Ovary (tissue), 9 donors: ENCODE data around the gene LGI2. TPM values are rescaled to one million over a fixed set of nuclear protein-coding genes. Genes with fewer than 3 reads are reported as not detected.

ENCODE experiments used
- DNase-seq, 5 donors: peaks; one replicate each; pipeline ENCODE4 v3.0.0-alpha.2; 2019 to 2020
- H3K27ac ChIP-seq, 2 donors: fragments of 200-600 bp; one replicate each; pipeline versions ENCODE4 v1.5.1 to v1.8.0; 2019 to 2022
- H3K27me3 ChIP-seq: fragments of 200-600 bp; one replicate; pipeline ENCODE4 v1.8.0; 2022
- H3K36me3 ChIP-seq: fragments of 200-600 bp; sonication (generic); one replicate; pipeline ENCODE4 v1.5.1; 2019
- H3K4me1 ChIP-seq: one replicate; pipeline ENCODE4 v1.8.1; 2013; ENCODE audit warnings: mild to moderate bottlenecking, moderate library complexity; ENCODE audit not compliant: insufficient read depth
- H3K4me3 ChIP-seq: fragments of 200-600 bp; sonication (generic); one replicate; pipeline ENCODE4 v1.5.1; 2017
- H3K9me3 ChIP-seq, 2 donors: fragments of 200-600 bp in 1 of 2; sonication (generic) in 1 of 2; one replicate each; pipeline versions ENCODE4 v1.5.1 to v1.8.1; 2013 to 2019; ENCODE audit warnings: mild to moderate bottlenecking in 1 of 2, moderate library complexity in 1 of 2
- CTCF ChIP-seq, 3 donors: fragments of 450-650 bp in 2 of 3; fragments of 200-600 bp in 1 of 3; IDR thresholded peaks; one replicate each; pipeline versions ENCODE4 v1.5.1 to v1.8.0; 2016 to 2022; ENCODE audit warnings: antibody characterized with exemption in 3 of 3, mild to moderate bottlenecking in 1 of 3
- EP300 ChIP-seq: sonication (generic); formaldehyde crosslinking; IDR thresholded peaks from one replicate; pipeline ENCODE4 v1.6.1; 2017; ENCODE audit warnings: antibody characterized with exemption
- POLR2A ChIP-seq: fragments of 450-650 bp; IDR thresholded peaks from one replicate; pipeline ENCODE4 v1.6.1; 2017; ENCODE audit warnings: antibody characterized with exemption, mild to moderate bottlenecking, moderate library complexity
- WGBS, 3 donors: extraction: QIAGEN DNeasy Blood & Tissue Kit in 1 of 3; methylation state at CpG; one replicate each; pipeline versions ENCODE4 v1.1.5 to v1.1.7; 2013 to 2017; 5-methylcytosine and 5-hydroxymethylcytosine counted together
- intact Hi-C, 4 donors: fragments of 100-400 bp; cut with DNase I; formaldehyde crosslinking; loops; one replicate each; pipeline versions ENCODE4 v1.11.0 to v1.15.1; 2022 to 2023
- polyA plus RNA-seq, 2 donors: library from polyadenylated mRNA; stranded (reverse); fragments of 200-250 nt in 1 of 2; fragments of 350-450 nt in 1 of 2; fragmentation: Illumina TruSeq in 1 of 2; extraction: RNeasy Lipid Tissue Mini Kit (QIAGEN cat#74804) in 1 of 2; gene quantifications; one replicate each; pipeline ENCODE4 v1.2.3, GENCODE V29; 2013 to 2014
- total RNA-seq, 7 donors: library from RNA; depleted of rRNA in 2 of 7; stranded (reverse); fragments of >200 nt in 2 of 7; fragmentation: NEBNext Ultra II Directional in 3 of 7; extraction: Animal tissue kit (Norgen Biotek cat#: 25700) in 3 of 7; gene quantifications; one replicate each; pipeline versions ENCODE4 v1.1.0 to v1.2.4, GENCODE V29; 2016 to 2023
- donor health status: DM: no; HTN: no; CAD: no; lungs with moderate emphysema.
- donor health status: DM: no; HTN: no; CAD: no.
- donor health status: Bipolar disorder and iron deficiency.
- donor health status: DM: yes; HTN: yes; CAD: no.
- donor health status: DM: no; HTN: no; CAD: no.
- donor health status: DM: yes; HTN: yes; CAD: no.

The LGI2 gene
- total and polyA plus RNA-seq, 9 donors = 0.36 to 19.8 (median 1.9) TPM

- Histone ChIP-seq H3K4me3 (no peak overlapping the region), H3K4me1 (no peaks in the 10 kb centered on the region), H3K27ac (no peak overlapping the region), H3K36me3 (no peaks in the 10 kb centered on the region), H3K27me3 (no peaks in the 10 kb centered on the region), H3K9me3 (no peaks in the 10 kb centered on the region)
- WGBS, 3 donors = 62 to 89% (median 77%) methylated on average over 7 of the region's 7 CpGs
- DNase-seq = no peak
- intact Hi-C loops = no loop called here
- TF ChIP-seq CTCF (IDR thresholded peaks at IDR 0.05) (no peak), EP300 (no peak)
These were observed 64.7 kb downstream of the LGI2 start for GRCh38 chr4:24966076-24966475.

DNA sequence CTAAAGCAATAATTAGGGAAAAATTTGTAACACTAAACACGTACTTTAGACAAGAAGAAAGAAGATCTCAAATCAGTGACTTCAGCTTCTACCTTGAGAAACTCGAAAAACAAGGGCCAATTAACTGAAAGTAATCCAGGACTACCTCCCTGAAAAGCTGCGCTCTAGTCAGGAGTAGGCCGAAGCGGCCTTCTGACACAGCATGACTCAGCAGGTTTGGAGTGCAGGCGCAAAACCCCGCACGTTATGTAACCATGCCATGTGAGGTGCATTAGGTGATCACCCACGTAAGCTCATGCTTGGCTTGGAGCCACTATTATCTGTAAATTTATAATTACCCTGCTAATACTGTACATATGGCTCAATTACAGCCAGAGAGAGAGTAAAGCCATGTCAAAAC, 65.1 kb downstream of the LGI2 start:
- H3K36me3 ChIP-seq = no peaks in the 10 kb centered on the region
- intact Hi-C loops = no loop called here
- H3K9me3 ChIP-seq = no peaks in the 10 kb centered on the region
- H3K27ac ChIP-seq = no peak overlapping the region
- no peaks in the 10 kb centered on the region for H3K4me1 ChIP-seq
- DNase-seq = no peak
- H3K27me3 ChIP-seq = no peaks in the 10 kb centered on the region
- WGBS, 3 donors = 77 to 86% (median 81%) methylated on average over 9 of the region's 9 CpGs
- no peak for TF ChIP-seq CTCF (IDR thresholded peaks at IDR 0.05)
- no peak for TF ChIP-seq EP300
- no peak for TF ChIP-seq POLR2A
- H3K4me3 ChIP-seq = no peak overlapping the region

DNA sequence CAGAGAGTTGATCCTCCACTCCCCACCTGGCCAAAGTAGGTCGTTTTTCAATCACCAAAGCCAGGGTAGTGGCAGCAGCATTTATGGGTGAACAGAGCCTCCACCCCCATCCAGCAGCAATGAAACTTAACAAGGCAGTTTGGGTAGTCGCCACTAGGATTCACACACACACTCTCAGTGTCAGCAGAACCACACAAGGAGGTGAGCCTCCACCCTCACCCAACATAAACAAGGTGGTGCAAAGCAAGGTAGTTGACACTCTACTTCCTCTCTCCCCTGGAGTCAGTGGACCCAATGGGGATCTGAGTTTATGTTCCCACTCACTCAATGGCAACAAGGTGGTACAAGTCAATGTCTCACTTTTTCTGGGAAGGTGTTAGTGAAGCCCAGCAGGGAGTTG, 67.5 kb downstream of the LGI2 start:
- no peaks in the 10 kb centered on the region for H3K27me3 ChIP-seq
- intact Hi-C loops = no loop called here
- H3K36me3 ChIP-seq = no peaks in the 10 kb centered on the region
- no peaks in the 10 kb centered on the region for H3K9me3 ChIP-seq
- TF ChIP-seq EP300 (no peak), CTCF (IDR thresholded peaks at IDR 0.05) (no peak), POLR2A (no peak)
- no peak overlapping the region for H3K4me3 ChIP-seq
- DNase-seq = no peak
- WGBS, 3 donors = 51 to 60% (median 56%) methylated on average over 2 of the region's 2 CpGs
- no peaks in the 10 kb centered on the region for H3K4me1 ChIP-seq
- no peak overlapping the region for H3K27ac ChIP-seq

GRCh38 chr4:24957886-24958285, 72.9 kb downstream of the LGI2 start:
- DNase-seq = no peak
- TF ChIP-seq CTCF (IDR thresholded peaks at IDR 0.05) (no peak), POLR2A (no peak), EP300 (no peak)
- intact Hi-C loops = no loop called here
- Histone ChIP-seq H3K27ac (no peak overlapping the region), H3K4me3 (no peak overlapping the region), H3K27me3 (no peaks in the 10 kb centered on the region), H3K9me3 (no peaks in the 10 kb centered on the region), H3K4me1 (no peaks in the 10 kb centered on the region), H3K36me3 (no peaks in the 10 kb centered on the region)
- 67 to 88% (median 83%) methylated on average over 2 of the region's 2 CpGs for WGBS, 3 donors

DNA sequence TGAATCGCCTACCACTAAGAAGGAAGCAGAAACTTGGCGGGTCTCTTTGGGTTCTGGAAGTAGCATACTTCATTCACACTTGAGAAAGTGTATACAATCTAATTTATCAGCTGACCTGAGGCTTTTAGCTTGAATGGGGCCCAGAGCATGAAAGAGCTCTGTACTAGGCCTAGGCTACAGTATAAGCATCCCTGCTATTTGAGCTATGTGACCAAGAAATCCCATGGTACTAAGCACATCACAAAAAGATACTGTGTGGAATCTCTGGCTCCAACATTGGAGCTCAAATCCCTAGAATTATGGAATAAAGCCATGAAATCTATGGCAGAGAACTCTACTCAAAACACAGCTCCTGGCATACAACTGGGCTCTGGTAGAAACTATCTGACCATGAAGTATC, 74.0 kb downstream of the LGI2 start:
- Histone ChIP-seq H3K4me3 (no peak overlapping the region), H3K36me3 (no peaks in the 10 kb centered on the region), H3K27me3 (no peaks in the 10 kb centered on the region), H3K27ac (no peak overlapping the region), H3K4me1 (no peaks in the 10 kb centered on the region), H3K9me3 (no peaks in the 10 kb centered on the region)
- TF ChIP-seq EP300 = no peak
- no peak for TF ChIP-seq CTCF (IDR thresholded peaks at IDR 0.05)
- no peak for TF ChIP-seq POLR2A
- intact Hi-C loops = no loop called here
- 89 to 98% (median 92%) methylated on average over 2 of the region's 2 CpGs for WGBS, 3 donors
- DNase-seq = no peak
